HG02885 (cell line): ENCODE measurements around the gene IL32.

Source experiments
- ATAC-seq: cut with Tn5 transposase; IDR thresholded peaks from one replicate; pipeline ENCODE4 v1.9.1; 2021; ENCODE audit warnings: mild to moderate bottlenecking; ENCODE audit not compliant: unreplicated experiment, poor library complexity

The IL32 gene

GRCh38 chr16:3112058-3112880 lies 46.8 kb downstream of the IL32 start, which contains the start of gene ZNF205:
Gene ZNF205, plus strand, starts transcription at chr16:3112586. Its CDS starts 845 bp downstream, at chr16:3113431.
- no peak for ATAC-seq

GRCh38 chr16:3112881-3113574 lies 47.6 kb downstream of the IL32 start:
- no peak for ATAC-seq

DNA sequence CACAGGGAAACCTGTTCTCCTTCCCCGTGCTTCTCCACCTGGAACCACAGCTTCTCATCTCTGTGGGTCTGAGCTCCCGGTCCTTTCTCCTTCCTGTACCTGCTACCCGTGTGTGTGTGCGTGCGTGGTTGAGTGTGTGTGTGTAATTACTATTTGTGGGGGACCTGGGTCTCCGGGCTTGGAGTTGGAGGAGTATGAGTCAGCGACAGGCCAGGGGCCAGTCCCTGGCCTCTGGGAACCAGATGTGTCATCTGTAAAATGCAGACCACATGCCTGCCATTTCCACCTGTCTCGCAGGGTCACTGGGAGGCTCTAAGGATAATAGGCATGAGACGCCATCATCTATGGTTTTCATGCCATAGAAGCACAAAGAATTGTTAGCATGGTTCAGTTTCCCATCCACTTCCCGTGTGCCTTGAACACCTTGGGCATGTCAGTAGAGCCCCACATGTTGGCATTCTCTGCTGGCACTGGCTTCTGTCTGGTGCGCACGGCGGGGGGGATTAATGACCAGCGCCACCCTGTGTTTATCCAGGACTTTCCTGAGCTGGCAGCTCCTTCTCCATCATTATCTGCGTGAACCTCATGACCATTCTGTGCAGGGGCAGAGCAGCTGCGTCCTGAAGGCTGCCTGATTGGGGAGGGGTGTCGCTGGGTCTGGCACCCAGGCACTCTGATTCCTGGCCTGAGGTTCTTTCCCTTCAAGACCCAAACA lies 48.5 kb downstream of the IL32 start:
- no peak for ATAC-seq

- ATAC-seq: no peak
Observed at GRCh38 chr16:3115003-3115402, 49.6 kb downstream of the IL32 start.

DNA sequence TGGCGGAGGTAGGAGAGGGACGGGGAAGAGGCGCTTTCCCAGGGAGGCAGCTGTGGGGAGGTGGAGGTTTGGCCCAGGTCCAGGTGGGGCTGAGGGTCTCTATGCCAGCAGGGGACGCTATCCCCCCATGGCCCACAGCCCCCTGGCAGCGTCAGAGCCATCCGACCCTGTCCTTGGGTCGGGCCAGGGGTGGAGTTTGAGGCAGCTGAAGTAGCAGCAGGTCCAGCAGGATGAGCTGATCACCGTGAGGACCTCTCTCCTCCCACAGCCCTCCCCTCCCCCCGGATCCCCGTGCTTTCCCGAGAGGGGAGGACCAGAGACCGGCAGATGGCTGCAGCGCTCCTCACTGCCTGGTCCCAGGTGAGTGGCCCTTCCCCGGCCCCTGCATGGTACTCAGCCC lies 50.1 kb downstream of the IL32 start:
- no peak for ATAC-seq

DNA sequence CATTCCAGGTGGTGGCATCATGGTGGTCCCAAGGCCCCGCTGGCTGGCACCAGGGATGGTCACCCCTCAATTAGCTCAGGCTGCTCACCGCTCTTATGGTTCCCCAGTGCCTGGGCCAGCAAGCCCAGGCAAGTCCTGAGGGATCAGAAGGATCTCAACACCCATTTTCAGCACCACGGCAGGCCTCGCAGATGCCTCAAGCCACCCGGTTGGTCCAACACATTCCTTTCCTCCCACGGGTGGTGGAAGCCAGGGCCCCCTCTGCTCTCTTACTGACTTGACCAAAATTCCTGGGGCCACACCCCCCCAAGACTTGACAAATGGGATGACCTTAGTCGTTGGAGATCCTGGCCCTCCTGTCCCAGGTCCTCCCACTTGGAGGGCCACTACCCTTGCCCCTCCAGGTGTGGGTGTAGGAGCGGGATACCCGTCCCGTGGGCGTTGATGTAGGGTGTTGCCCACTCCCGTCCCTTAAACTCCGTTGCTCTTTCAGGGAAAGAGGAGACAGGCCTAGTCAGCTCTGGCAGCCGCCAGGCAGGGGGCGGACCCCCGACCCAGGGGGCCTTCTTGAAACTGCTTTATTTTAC lies 52.9 kb downstream of the IL32 start:
- ATAC-seq: no peak

DNA sequence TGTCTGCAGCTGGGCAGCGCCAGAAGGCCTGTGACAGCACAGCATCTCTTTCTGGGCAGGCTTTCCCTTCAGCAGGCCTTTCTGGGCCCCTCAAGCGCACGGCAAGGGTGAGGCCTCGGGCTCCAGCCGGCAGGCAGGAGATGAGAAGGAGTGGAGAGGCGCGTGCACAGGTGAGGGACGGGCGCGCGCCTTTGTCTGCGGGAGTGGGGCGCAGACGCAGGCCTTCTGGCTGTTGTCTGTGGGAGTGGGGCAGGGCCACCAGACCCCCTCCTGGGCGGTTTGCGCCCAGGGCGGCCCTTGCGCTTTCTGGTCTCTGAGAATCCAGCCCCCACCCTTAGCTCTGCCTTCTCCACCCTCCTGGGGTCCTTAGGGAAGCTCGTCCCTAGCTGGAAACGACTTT lies 53.4 kb downstream of the IL32 start:
- no peak for ATAC-seq
